ENCODE results near the gene DNMT3B.
"Not testable (repeated sequence)": the region's sequence is repeated elsewhere in the genome, so short reads cannot be mapped to it uniquely, and the experiment has no call there.

DNMT3B gene

DNA sequence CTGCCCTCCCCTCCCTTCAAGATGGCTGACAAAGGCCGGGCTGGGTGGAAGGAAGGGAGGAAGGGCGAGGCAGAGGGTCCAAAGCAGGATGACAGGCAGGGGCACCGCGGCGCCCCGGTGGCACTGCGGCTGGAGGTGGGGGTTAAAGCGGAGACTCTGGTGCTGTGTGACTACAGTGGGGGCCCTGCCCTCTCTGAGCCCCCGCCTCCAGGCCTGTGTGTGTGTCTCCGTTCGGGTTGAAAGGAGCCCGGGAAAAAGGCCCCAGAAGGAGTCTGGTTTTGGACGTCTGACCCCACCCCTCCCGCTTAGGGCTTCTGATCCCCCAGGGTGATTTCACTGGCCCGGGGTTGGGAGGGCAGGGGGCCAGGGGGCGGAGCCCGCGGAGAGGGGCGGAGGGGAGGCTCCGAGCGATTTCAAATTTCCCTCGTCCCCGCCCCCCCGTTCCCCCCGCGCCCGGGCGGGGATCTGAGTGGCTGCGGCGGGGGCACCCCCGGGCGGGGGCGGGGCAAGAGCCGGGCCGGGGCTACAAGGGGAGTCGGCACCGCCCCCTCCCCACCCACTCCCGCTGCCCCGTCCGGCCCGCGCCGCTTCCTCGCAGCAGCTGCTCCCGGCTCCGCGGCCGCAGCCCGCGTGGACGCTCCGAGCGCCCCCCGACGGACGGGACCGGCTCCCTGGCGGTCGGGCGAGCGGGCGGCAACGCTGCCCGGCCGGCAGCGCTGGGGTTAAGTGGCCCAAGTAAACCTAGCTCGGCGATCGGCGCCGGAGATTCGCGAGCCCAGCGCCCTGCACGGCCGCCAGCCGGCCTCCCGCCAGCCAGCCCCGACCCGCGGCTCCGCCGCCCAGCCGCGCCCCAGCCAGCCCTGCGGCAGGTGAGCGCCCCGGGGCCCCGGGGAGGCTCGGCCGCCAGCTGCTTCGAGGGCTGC is at the start of gene DNMT3B:
TSS of gene DNMT3B (plus strand) at position 555 of the 923 bp plus-strand sequence. CDS start 17,939 bp downstream, outside the sequence.
- DNase-seq, result peak; percentile 44

DNA sequence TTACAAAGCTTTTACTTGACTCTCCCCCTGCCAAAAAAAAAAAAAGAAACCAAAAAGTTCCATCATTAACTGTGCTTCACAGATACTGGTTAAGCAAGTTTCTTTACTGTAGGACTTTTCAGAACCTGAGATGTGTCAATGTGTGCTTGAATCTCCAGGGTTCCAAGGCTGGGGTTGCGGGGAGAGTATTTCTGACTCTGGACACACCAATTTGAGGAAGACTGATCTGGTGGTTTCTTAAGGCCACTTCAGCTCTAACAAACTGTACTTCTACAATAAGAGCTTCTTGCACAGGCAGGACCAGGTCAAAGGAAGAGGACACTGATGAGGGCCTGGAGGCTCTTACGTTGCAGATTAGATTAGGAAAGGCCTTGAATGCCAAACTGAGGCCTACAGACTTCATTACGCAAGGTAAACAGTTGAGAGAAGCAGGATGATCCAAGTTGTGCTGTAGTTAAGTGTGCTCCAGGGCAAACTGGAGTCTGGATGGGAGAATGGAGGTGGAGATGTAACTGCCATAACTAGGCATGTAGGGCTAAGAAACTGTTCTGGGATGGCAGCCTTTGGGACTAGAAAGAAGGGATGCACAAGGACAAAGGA is 43.3 kb upstream of the DNMT3B start:
- DNase-seq, result no peak

DNA sequence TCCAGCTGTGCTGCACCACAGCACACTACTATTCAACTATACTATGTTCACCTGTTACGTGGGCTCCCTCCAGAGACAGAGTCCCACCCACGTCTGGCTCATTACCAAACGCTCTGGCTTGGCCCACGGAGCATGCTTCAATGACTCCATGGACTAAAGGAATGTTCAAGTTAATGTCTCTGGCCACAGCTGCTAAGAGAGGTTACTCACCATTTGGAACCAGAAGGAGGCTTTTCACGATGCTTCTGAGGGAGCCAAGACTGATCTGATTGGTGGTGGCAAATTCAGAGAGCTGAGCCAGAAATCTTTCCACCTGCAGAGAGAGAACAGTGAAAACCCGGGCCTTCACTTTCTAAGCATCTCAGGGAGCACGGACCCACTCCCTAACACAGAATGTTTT is 34.5 kb upstream of the DNMT3B start:
- no peak for DNase-seq

DNA sequence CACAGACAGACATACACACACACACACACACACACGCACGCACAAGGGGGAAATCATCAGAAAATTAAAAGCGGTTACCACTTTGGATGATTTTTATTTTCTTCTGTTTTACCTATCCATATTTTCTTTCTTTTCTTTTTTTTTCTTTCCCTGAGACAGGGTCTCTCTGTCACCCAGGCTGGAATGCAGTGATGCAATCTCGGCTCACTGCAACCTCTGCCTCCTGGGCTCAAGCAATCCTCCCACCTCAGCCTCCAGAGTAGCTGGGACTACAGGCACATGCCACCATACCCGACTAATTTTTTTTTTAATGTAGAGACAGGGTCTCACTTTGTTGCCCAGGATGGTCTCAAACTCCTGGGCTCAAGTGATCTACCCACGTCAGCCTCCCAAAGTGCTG is 33.8 kb upstream of the DNMT3B start:
- DNase-seq, result not testable (repeated sequence)

DNA sequence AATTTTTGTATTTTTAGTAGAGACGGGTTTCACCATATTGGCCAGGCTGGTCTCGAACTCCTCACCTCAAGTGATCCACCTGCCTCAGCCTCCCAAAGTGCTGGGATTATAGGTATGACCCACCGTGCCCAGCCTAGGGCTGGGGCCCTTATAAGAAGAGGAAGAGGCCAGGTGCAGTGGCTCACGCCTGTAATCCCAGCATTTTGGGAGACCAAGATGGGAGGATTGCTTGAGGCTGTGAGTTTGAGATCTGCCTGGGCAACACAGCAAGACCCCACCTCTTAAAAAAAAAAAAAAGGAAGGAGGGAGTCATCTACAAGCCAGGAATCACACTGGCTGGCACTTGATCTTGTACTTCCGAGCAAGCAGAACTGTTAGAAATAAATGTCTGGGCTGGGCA is 32.9 kb upstream of the DNMT3B start:
- not testable (repeated sequence) for DNase-seq

DNA sequence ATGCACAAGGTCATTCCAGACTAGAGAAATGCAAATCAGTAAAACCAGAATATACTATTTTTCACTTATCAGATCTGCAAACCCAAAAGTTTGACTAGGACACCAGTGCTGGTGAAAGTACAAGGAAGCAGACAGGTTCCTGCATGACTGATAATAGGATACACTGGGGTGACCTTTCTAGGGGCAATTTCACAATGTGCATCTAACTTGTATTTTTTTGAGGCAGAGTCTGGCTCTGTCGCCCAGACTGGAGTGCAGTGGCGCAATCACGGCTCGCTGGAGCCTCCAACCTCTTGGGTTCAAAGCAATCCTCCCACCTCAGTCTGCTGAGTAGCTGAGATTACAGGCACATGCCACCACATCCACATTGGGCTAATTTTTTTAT is 30.3 kb upstream of the DNMT3B start:
- no peak for DNase-seq

DNA sequence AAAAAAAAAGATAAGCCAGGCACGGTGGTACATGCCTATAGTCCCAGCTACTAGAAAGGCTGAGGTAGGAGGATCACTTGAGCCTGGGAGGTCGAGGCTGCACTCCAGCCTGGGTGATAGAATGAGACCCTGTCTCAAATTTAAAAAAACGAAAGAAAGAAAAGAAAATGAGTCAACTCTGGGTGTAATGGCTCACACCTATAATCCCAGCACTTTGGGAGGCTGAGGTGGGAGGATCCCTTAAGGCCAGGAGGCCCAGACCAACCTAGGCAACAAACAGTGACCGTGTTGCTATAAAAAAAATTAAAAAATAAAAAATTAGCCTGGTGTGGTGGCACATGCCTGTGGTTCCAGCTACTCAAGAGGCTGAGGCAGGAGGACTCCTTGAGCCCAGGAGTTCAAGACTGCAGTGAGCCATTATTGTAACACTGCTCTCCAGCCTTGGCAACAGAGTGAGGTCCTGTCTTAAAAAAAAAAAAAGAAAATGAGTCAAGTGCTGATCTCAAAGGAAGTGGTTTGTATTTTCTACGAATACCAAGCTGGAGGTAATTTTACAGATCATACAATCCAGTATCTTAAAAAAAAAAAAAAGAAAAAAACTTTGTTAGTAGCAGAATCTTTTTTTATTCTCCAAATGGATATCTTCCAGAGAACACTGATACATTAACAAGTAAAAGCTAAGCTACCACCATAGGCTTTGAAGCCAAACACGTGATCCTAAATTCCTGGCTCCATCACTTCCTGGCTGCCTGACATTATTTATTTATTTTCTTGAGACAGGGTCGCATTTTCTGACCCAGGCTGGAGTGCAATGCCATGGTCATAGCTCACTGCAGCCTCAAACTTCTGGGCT is 24.6 kb upstream of the DNMT3B start:
- no peak for DNase-seq

DNA sequence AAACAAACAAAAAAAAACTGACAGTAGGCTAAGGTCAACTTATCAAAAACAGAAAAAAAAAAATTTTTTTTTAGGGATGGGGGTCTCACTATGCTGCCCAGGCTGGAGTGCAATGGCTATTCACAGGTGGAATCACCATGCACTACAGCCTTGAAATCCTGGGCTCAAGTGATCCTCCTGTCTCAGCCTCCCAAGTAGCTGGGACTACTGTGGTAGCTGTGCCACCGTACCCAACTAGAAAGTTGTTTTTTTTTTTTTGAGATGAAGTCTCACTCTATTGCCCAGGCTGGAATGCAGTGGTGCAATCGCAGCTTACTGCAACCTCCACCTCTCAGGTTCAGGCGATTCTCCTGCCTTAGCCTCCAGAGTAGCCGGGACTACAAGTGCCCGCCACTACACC is 21.0 kb upstream of the DNMT3B start:
- DNase-seq, result no peak

DNA sequence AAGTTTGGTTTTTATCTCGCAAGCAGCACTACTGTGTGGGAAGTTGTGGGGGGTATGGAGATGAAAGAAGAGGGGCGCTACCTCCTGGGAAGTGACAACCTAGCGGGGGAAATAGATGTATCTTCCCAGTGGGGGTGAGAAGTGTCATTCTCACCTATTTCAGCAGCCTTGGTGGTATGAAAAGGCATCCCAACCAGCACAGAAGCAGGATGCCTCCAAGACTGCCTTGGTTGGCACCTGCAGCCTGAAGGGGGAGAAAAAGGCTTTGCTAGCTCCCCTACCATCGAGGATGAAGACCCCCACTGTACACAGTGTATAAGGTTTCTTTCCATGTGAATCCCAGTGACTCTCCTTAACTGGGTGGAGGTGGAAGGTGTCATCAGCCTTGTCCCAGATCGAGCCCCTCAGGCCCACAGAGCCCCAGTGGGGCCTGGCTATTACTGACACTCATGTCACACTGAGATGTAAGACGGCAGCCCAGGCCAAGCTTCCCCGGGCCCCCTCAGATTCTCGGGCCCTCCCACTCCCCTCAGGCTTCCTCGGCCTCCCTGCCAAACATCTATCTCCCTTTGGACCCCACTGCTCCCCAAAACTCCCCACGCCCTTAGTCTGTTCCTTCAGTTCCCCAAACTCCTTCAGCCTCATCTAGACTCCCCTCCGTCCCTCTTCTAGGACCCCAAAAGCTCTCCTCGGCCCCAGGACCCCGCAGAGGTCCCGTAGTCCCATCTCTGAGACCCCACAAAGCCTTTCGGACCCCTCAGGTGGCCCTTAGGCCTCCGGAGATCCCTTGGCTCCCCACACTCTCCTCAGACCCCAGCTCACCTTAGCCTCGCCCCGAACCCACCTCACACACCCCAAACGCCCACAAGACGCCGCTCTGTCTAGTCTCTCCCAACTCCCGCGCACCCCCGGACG is 19.6 kb upstream of the DNMT3B start:
- no peak for DNase-seq

DNA sequence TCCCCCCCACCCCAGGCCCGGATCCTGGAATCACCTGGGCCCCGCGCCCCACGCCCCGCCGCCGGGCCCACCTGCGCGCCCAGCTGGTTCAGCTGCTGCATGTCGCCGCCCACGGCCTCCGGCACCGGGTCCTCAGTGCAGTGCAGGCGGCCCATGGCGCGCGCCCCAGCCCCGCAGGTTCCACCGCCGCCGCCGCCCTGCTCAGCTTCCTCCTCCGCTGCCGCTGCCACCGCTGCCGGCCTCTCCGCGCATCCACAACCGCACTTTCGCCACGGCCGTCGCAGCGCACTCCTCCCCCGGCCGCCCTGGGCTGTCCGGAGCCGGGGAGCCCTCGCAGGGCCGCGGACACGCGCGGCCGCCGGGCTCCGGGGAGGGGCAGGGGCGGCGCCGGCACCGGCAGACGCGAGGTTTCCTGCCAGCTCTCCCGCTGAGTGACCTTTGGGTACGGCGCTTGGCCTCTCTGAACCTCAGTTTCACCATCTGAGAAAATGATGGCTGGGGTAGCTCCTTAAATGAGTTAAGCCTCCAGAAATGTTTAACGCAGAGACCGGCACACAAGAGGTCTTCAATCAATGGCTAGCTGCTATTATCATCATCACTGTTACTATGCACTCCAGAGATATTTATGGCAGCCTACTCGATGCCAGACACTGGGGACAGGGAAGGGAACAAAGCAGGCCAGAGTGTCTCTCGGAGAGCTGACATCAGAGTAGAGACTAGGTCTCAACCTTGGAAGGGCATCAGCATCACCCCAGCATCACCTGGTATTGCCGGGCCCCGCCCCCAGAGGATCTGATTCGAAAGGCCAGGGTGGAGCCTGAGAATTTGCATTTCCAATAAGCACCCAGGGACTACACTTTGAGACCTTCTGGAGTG is 18.7 kb upstream of the DNMT3B start, which contains the start of gene COMMD7:
TSS of gene COMMD7 (minus strand) at position 231 of the 876 bp plus-strand sequence. CDS start at position 155, 76 bp downstream.
- DNase-seq, result no peak

DNA sequence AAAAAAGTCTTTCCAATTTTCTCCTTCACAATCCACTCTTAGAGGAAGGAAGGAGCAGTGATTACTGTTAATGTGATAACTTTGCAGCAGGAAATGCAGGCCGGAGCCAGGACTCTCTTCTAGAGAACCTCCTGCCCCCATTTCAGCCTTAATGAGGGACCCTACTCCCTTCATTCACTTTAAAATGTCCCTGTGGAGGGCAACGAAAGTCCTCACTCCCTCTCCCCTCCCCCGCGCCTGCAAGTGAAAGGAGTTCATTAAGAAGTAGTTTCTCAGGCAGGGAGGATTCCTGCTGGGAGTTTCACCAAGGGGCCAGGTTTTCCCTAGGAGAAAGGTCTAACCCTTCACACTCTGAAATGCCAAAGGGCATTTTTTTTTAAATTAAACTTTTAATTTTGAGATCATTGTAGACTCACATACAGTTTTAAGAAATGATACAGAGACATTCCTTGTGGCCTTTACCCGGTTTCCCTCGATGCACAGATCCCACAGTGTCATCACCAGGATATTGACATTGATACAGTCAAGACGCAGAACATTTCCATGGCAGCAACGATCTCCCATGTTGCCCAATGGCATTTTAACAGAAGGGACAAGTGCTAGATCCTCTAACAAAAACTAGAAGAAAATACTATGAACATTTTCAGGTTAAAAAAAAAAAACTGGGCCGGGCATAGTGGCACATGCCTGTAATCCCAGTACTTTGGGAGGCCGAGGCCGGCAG is 12.1 kb upstream of the DNMT3B start:
- no peak for DNase-seq

DNA sequence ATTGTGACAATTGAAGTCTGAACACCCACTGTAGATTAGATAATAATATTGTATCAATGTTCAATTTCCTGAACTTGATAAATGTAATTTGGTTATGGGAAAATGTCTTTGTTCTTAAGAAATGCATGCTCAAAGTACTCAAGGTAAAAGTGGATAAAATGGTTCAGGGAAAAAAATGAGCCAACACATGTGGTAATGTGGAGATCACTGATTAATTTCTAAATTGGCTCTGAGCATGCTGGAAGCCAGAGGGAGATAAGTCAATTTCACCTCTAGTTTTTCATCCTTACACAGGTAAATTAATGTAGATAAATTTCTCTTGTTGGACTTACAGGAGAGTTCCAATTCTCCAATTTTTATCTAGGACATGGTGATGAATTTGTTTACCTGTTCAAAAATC is 10.9 kb upstream of the DNMT3B start:
- DNase-seq, result no peak

DNA sequence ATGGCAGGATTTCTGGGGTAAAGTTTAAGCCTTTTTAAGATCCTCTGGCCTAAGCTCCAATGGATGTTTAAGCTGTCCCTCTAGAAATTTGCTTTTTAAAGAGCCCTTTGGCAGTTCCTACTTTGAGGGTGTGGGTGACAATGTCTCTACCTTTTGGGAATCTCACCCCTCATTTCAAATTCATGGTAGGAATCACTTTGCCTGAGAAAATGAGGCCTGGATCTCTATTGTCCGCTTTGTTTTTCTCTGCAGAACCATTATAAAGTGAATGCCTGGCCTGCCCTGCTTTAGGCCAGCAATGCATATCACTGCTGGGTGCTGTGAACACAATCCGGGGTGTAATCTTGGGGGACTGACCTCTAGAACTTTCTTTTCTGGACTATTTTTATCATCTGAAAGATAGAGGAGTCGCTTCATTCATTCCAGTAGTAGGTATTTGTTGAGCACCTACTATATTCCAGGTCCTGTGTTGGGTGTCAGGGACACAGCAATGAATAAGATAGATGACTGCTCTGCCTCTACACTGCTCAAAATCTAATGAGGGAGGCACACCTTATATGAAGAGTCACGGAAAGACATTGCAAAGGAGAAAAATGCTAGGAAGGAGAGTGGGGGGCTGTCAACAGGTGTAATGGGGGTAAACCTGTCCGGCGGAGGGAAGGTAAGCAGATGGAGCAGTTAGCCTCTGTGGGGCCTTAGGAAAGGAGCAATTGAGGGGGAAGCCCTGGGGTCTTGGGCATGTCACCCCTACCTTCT is 10.3 kb upstream of the DNMT3B start:
- DNase-seq, result no peak

DNA sequence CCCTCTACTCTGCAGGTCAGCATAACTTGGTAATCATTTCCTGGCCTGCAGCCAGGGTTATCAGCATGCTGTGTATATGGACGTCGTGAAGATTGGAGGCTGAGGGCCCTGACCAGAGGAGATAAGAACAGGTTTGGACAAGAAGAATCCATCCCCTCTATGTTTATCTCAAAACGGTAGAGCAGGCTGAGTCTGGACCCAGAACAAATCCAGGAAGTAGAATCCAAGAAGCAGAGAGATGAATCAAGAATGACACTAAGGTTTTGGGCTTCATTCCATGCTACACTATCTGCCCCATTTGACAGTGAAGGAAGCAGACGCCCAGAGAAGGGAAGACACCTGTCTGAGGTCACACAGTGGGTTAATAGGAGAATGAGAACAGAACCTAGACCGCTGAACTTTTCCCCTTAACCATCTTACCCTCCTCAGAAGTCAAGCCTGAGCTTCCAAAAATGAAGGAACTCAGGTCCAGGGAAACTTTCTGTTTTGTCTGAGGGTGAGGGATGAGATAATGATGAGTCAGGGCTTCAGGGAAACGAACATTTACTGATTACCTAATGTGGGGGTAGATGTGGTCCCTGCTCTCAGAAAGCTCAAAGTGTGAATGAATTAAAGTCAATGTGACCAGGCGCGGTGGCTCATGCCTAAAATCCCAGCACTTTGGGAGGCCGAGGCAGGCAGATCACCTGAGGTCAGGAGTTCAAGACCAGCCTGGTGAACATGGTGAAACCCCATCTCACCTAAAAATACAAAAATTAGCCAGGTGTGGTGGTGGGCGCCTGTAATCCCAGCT is 9.5 kb upstream of the DNMT3B start:
- no peak for DNase-seq

DNA sequence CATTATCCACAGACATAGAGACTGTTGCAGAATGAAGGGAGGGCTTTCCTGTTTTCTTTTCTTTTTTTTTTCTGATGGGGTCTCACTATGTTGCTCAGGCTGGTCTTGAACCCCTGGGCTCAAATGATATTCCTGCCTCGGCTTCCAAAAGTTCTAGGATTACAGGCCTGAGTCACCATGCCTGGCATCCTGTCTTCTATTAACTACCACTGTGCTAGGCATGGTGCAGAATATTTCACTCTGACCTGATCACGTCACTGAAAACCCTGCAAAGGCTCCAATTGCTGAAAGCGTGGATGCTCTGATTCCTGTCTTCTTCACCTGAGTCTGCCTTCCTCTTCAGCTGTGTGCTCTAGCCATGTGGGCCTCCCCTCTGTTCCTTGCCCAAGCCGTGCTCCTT is 8.5 kb upstream of the DNMT3B start:
- no peak for DNase-seq

DNA sequence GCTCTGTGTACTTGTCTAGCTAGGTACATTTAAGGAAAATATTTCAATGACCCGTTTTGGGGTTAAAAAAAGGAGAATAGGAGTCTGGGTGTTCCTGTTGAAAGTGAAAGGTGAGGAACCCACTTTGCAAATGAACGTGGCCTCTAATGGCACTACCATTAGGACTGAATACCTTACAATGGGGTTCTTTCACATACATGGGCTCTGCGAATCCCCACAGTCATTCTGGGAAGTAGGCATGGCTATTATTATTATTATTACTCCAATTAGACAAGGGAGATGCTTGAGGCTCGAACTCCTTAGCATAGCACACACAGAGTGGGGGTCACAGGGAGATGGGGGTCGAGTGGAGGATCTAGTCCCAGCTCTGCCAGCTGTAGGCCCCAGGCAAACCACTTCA is 6.0 kb upstream of the DNMT3B start:
- DNase-seq, result no peak

DNA sequence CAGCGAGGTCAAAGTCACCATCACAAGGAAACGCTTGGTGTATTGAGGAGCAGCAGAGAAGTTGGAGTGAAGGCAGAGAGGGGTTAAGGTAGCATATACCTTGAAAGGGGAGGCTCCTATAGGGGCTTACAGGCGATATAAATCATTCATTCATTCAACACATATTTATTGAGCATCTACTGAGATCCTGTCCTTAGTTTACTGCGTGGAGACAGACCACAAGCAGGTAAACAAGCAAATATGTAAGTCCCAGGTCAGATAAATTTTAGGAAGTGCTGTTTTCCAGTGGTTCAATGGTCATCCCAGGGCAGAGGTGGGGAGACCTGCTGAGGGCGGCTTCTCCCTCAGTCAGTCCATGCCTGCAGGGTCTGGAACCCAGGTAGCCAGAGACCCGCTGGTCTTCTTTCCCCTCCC is 761 bp upstream of the DNMT3B start:
- no peak for DNase-seq

DNA sequence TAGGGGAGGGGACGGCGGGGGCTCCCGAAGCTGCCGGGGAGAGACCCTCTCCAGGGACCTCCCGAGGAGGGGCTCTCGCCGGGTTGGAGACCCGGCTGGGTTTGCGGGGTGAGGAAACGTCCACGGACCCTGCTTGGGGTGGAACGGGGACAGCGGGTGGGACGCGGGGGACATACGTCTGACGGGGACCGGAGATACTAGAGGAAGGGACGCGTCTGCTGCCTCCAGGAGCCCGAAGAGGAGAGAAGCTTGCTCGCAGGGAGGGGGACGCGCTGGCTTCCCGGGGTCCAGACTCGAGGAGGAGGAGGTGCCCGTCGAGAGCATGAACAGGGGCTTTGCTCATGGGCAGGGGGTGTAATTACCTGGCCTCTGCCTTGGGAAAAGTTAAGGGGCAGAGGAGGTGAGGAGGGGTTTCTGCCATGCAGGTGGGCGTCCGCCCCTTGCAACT is 593 bp downstream of the DNMT3B start:
- no peak for DNase-seq
